ENCODE data around the gene ALDH3B1. TPM values are rescaled to one million over a fixed set of nuclear protein-coding genes. Genes with fewer than 3 reads are reported as not detected.
A peak's percentile ranks its signal among the peaks of the same experiment; 100 is the strongest.

The ALDH3B1 gene
- total and polyA plus RNA-seq, 9 of the 15 experiments (the other 6 are each of a cell fraction or from before 2014, with no cell fraction given), result 0.01 to 0.35 (median 0.07) TPM; not detected in 2

GRCh38 chr11:68043029-68043348, 32.9 kb downstream of the ALDH3B1 start (continued):
- TF ChIP-seq CUX1 (CRISPR knock-in tag; IDR thresholded peaks at IDR 0.05), result 0 out of 2 replicates have a peak, but pooled peaks have one; percentile 25
- no peak for TF ChIP-seq ZNF740 (CRISPR knock-in tag; IDR thresholded peaks at IDR 0.05)
- peak in 1 of 2 experiments; percentile 52; a peak in 1 of 4 replicates for TF ChIP-seq ZNF740 (tag; IDR thresholded peaks at IDR 0.05)
- 0 out of 2 replicates have a peak, but pooled peaks have one; percentile 37 for TF ChIP-seq ZNF12 (CRISPR knock-in tag; IDR thresholded peaks at IDR 0.05)
- 0 out of 2 replicates have a peak, but pooled peaks have one; percentile 22 for TF ChIP-seq HDGF (IDR thresholded peaks at IDR 0.05)

Measured in K562 (cell line).